IPS DF 6.9 (cell line): ENCODE data around the gene UBAC1.

Experiments used
- DNase-seq: peaks from one replicate; pipeline ENCODE4 v3.0.0-alpha.2; 2013; ENCODE audit warnings: low read depth, low spot score
- H3K27ac ChIP-seq: one replicate; pipeline ENCODE4 v1.5.1; 2013; ENCODE audit warnings: low read length, control low read depth
- H3K27me3 ChIP-seq: 2 replicates; pipeline ENCODE4 v1.6.1; 2013; ENCODE audit warnings: mild to moderate bottlenecking, low read length; ENCODE audit not compliant: control insufficient read depth, insufficient read depth
- H3K36me3 ChIP-seq: 2 replicates; pipeline ENCODE4 v1.6.1; 2013; ENCODE audit warnings: low read length; ENCODE audit not compliant: control insufficient read depth, insufficient read depth
- H3K4me1 ChIP-seq: 2 replicates; pipeline ENCODE4 v1.6.1; 2013; ENCODE audit warnings: low read length; ENCODE audit not compliant: control insufficient read depth, insufficient read depth
- H3K4me3 ChIP-seq: 2 replicates; pipeline ENCODE4 v1.5.1; 2013; ENCODE audit warnings: mild to moderate bottlenecking, low read length
- H3K9me3 ChIP-seq: 2 replicates; pipeline ENCODE4 v1.6.1; 2013; ENCODE audit warnings: low read length, inconsistent platforms; ENCODE audit not compliant: control insufficient read depth, insufficient read depth
- WGBS: extraction: QIAGEN DNeasy Blood & Tissue Kit; methylation state at CpG from one replicate; pipeline ENCODE4 v1.1.7; 2013; ENCODE audit warnings: mixed read lengths, missing lambda C conversion rate; ENCODE audit not compliant: insufficient read length, insufficient coverage; 5-methylcytosine and 5-hydroxymethylcytosine counted together

The UBAC1 gene

DNA sequence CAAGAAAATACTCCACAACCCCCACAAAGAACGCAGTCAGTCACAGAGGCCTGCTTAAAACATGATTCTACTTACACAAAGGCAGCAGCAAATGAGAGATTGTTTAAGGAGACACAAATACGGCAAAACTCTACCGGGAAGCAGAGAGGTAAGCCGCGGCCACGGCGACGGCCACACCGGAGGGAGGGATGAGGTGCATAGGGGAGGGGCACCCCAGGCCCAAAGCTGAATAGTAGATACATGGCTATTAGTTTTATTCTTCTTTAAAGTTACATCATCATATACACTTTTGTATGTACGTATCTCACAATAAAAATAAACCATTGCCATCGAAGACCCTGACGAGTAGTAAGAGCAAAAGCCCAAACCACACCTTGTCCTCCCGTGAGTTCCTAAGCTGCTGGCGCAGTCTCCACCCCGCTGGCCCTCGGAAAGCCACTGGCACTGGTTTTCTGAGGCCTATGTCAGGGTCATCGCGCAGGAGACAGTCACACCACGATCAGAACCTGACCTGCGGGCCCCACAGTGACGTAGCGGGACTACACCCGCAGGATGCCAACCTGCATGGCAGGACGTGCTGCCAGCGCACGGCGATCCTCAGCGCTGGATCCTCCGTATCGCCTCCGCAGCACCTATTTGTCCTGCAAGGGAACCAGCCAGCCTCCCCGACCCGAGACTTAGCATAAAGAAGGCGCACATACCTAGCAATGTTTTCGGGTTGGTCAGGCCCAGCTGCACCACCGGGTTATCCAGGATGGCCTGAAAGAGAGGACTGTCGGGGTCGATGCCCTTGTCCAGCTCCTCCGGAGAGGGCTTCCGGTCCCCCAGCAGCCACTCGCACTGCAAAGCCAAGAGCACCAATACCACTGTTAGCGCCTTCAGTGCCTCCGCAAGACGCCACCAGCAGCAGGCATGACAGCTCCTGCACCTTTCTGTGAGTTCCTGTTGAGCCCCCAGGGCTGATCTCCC is 23.4 kb downstream of the UBAC1 start:
- WGBS = no CpG with 5 or more reads among the region's 44 CpGs
- H3K4me3 ChIP-seq = no peak overlapping the region
- H3K9me3 ChIP-seq = no peaks in the 10 kb centered on the region
- no peak overlapping the region for H3K27ac ChIP-seq
- no peaks in the 10 kb centered on the region for H3K4me1 ChIP-seq
- no peaks in the 10 kb centered on the region for H3K27me3 ChIP-seq
- no peak for DNase-seq
- H3K36me3 ChIP-seq = peaks cover 26% of the 10 kb centered on the region

DNA sequence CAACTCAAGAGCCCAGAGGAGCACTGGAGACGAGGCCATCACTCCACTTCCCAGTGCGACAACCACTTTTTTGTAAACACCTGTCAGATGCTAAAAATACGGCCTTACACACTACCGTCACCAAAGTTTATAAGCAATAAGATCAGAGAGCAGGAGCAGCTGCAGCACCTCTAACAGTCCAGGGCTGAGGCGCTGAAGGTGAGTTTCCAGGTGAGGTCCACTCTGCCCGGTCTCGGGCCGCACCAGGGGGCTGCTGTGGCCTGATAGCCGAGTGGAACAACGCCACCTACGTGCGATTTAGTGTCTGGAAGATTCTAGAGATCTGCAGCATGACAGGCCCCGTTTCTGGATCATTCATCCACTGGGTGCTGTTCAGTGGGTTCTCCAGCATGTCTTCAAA is 28.1 kb downstream of the UBAC1 start:
- H3K9me3 ChIP-seq = no peaks in the 10 kb centered on the region
- H3K27ac ChIP-seq = no peak overlapping the region
- no CpG with 5 or more reads among the region's 13 CpGs for WGBS
- H3K27me3 ChIP-seq = no peaks in the 10 kb centered on the region
- no peak for DNase-seq
- H3K36me3 ChIP-seq = peaks cover 25% of the 10 kb centered on the region
- H3K4me3 ChIP-seq = no peak overlapping the region
- no peaks in the 10 kb centered on the region for H3K4me1 ChIP-seq

DNA sequence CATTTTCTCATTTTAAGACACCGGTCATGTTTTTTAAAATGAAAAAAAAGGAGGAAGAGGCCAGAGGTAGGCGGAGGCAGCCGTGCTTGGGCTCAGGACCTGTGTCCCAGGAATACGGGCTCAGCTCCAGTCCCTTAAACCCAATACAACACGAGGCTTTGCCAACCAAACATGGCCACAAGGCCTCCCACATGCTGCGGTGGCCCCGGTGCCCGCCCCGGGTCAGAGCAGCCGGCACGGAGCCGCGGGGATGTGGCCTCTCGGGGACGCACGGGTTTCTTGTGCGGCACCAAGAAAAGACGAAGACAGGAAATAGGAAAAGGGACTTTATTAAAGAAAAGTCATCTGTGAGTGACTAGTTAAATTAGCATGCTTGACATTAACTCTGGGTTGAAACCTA is 28.5 kb downstream of the UBAC1 start:
- Histone ChIP-seq H3K4me3 (no peak overlapping the region), H3K36me3 (peaks cover 22% of the 10 kb centered on the region), H3K27me3 (no peaks in the 10 kb centered on the region), H3K4me1 (peaks cover 2% of the 10 kb centered on the region; the same call in 1 of the 2 replicates), H3K9me3 (no peaks in the 10 kb centered on the region), H3K27ac (no peak overlapping the region)
- no CpG with 5 or more reads among the region's 18 CpGs for WGBS
- no peak for DNase-seq

DNA sequence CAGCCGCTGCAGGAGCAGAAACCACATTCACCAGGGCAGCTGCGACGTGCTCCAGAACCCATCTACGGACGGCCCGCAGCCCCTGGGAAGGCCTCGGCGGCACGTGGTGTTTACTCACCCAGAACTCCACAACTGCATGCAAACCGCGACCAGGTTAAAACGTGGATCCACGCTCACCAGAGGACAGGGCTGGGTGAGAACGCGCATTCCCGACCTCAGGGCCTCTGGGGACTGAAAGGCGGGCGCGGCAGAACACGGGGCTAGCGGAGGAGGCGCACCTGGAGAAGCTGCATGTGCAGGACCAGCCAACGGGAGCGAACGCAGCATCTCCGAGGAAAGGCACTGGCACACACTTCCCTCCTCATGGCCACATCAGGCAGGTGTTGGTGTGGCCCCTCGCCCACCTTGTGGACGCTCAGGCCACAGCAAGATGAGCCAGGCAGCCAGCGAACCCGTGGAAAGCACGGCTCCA is 29.8 kb downstream of the UBAC1 start:
- H3K4me1 ChIP-seq = peaks cover 3% of the 10 kb centered on the region; the same call in 1 of the 2 replicates
- no peak overlapping the region for H3K4me3 ChIP-seq
- H3K27me3 ChIP-seq = no peaks in the 10 kb centered on the region
- H3K27ac ChIP-seq = no peak overlapping the region
- no CpG with 5 or more reads among the region's 31 CpGs for WGBS
- DNase-seq = no peak
- H3K9me3 ChIP-seq = no peaks in the 10 kb centered on the region
- peaks cover 18% of the 10 kb centered on the region; the same call in 1 of the 2 replicates for H3K36me3 ChIP-seq

DNA sequence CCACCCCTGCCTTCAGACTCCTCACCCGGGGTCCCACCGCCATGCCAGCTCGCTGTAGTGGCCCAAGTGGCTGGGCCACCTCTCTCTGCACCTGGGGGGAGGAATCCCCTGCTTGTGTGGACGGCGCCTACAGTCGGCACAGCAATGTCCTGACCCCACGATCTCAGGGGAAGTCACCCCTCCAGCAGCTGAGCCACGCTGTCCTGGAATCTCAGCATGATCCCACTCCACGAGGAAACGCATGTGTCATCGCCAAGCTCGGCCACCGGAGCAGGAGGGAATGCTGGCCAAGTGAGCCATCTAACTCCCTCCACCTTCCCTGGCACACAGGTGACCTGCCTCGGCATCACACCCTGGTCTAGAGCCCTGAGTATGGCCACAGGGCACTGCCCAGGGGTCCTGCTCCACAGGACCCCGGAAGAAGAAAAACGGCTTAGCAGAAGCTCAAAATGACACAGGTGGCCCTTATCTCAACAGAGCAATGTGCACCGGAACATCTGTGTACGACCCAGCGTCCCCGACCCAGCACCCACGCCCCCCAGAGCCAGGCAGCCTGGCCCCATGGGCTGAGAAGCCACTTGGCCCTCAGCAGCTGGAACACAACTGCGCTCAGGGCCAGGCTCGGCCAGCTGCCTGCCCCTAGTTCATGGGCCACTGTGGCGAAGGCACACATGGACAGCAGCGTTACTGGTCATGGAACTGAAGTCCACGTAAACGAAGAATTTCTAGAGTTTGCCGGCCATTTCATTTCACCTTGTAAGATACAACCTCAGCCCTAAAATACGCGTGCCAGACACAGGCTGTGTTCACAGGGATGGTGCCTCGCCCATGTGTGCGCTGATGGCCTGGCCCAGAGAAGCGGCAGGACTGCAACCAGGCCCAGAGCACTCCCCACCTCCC is 30.5 kb downstream of the UBAC1 start:
- no CpG with 5 or more reads among the region's 33 CpGs for WGBS
- no peak for DNase-seq
- Histone ChIP-seq H3K27ac (no peak overlapping the region), H3K4me3 (no peak overlapping the region), H3K27me3 (no peaks in the 10 kb centered on the region), H3K36me3 (peaks cover 20% of the 10 kb centered on the region; the same call in 1 of the 2 replicates), H3K9me3 (no peaks in the 10 kb centered on the region), H3K4me1 (peaks cover 3% of the 10 kb centered on the region; the same call in 1 of the 2 replicates)

DNA sequence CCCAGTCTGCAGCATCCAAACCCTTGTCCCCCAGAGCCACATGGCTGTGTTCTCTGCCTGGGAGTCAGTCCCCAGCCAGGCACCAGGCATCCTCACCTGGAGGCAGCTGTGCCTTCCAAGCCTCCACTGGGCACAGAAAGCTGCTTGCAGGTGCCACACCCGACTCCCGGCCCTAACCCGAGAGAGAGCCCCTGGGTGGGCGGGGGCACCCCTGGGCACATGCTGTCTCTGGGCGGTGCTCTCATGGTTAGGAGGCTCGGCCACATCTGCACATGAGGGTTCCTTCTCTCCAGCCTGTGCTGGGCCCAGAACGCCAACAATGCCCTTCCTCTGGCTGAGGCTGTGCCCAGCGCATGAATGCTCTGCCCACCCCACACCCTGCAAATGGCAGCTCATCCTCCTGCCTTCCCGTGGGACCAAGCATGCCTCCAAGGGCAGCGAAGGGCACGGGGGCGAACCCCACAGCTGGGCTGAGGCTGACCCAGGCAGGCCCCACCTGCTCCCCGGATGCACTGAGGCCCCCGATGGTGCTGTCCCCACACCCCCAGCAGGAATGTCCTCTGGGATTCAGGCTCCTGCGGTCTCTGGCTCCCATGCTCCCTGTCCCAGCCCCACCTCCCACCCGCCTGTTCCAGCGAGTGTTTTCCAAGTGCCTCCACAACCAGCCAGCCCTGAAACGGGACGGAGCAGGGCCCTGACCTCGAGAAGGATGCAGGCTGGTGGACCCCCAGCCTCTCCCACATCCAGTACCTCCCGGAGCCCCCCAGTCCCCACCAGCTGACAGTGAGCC is 31.3 kb downstream of the UBAC1 start:
- Histone ChIP-seq H3K4me1 (peaks cover 3% of the 10 kb centered on the region; the same call in 1 of the 2 replicates), H3K27me3 (no peaks in the 10 kb centered on the region), H3K9me3 (no peaks in the 10 kb centered on the region), H3K36me3 (peaks cover 20% of the 10 kb centered on the region; the same call in 1 of the 2 replicates), H3K4me3 (no peak overlapping the region), H3K27ac (no peak overlapping the region)
- no peak for DNase-seq
- WGBS = no CpG with 5 or more reads among the region's 21 CpGs

DNA sequence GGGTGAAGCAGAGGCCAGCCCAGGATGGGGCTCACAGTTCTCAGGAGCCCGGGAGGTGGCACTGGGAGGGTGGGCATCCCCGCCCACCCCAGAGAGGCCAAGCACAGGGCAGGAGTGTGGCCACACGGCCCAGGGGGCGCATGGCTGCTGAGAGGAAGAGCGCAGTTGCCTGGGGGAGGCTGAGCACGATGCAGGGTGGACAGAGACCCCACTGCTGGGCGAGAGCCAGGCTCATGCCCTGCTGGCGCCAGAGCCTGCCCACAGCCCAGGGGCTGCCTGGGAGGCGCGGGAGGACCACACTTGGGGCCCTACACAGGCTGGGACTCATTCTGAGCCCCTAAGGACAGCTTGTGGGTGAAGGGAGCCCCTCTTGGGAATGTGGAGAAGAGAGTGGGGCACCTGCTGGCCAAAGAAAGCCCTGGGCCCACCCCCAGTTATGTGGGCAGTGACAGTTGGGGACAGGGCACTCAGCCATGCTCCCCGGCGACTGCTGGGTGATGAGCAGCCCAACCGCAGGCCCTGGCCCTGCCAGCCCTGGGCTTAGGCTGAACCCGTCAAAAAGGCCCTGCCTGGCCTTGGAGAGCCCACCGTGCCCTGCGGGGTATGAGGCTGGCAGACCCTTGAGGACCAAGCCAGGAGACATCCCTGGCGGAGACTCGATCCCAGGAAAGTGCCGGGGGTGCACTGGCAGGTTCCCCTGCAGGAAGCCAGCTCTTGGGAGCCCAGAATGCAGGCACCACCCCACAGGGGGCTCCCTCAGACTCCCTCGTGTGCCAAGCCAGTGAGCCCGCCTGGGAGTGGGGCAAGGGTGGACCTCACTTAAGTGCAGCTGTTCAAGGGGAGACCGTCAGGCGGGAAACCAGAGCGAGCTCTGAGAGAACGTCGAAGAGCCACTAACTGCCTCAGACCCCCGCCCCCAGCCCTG is 32.2 kb downstream of the UBAC1 start:
- H3K9me3 ChIP-seq = no peaks in the 10 kb centered on the region
- no peak overlapping the region for H3K27ac ChIP-seq
- H3K4me1 ChIP-seq = peaks cover 3% of the 10 kb centered on the region; the same call in 1 of the 2 replicates
- H3K36me3 ChIP-seq = peaks cover 20% of the 10 kb centered on the region; the same call in 1 of the 2 replicates
- no peak overlapping the region for H3K4me3 ChIP-seq
- no CpG with 5 or more reads among the region's 27 CpGs for WGBS
- no peaks in the 10 kb centered on the region for H3K27me3 ChIP-seq
- no peak for DNase-seq

DNA sequence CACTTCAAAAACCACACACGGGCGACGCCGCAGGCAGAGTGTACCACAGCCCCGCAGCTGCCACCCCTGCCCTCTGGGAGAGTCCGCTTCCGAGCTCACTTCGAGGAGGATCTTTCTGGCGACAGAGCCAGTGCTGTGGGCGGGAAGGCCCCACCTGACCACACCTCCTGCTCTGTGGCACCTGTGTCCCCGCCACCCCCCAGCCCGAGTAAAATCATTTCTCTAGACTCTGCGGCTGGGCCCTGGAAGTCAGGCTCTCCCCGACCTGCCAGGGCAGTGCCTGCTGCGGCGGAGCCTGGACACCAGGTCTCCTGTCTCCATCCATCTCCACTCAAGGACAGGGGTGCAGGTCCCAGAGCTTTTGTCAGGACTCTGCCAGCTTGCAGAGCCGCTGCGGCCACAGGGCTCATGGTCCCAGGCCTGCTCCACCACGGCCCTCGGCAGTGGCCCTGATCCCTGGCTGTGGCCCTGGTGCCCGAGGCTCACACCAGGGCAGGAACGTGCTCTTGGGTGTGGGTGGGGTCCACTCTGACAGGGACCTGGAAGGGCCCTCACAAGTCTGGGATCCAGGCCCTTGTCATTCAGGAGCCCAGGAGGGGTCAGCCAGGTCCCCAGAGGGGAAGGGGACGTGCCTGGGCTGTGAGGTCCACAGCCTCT is 33.0 kb downstream of the UBAC1 start:
- DNase-seq = no peak
- Histone ChIP-seq H3K9me3 (no peaks in the 10 kb centered on the region), H3K4me1 (peaks cover 3% of the 10 kb centered on the region; the same call in 1 of the 2 replicates), H3K27me3 (no peaks in the 10 kb centered on the region), H3K36me3 (peaks cover 20% of the 10 kb centered on the region; the same call in 1 of the 2 replicates), H3K4me3 (no peak overlapping the region), H3K27ac (no peak overlapping the region)
- WGBS = no CpG with 5 or more reads among the region's 23 CpGs
